IPS-NIHi11 (cell line): ENCODE measurements around the gene EEF2KMT.
"Not testable (repeated sequence)": the region's sequence is repeated elsewhere in the genome, so short reads cannot be mapped to it uniquely, and the experiment has no call there.

Experiments used
- DNase-seq: peaks from one replicate; pipeline ENCODE4 v3.0.0; 2012; ENCODE audit warnings: mixed read lengths, low spot score

Gene EEF2KMT

GRCh38 chr16:5097470-5098220 is at the start of gene EEF2KMT:
EEF2KMT (minus strand) TSS chr16:5097795; CDS start chr16:5097739, 56 bp downstream.
- DNase-seq, result peak; percentile 91

- not testable (repeated sequence) for DNase-seq
Measured at GRCh38 chr16:5144621-5144956, 47.0 kb upstream of the EEF2KMT start.

GRCh38 chr16:5143761-5144620 is 46.4 kb upstream of the EEF2KMT start:
- no peak for DNase-seq

GRCh38 chr16:5140151-5140550 is 42.6 kb upstream of the EEF2KMT start:
- not testable (repeated sequence) for DNase-seq

GRCh38 chr16:5134739-5135452 is 37.3 kb upstream of the EEF2KMT start:
- peak; percentile 31 for DNase-seq

- DNase-seq, result not testable (repeated sequence)
Measured at GRCh38 chr16:5132915-5133600, 35.5 kb upstream of the EEF2KMT start.

GRCh38 chr16:5131467-5132004 is 33.9 kb upstream of the EEF2KMT start:
- not testable (repeated sequence) for DNase-seq

- not testable (repeated sequence) for DNase-seq
Measured at GRCh38 chr16:5117300-5118087, 19.9 kb upstream of the EEF2KMT start.

GRCh38 chr16:5116780-5117295 is 19.2 kb upstream of the EEF2KMT start:
- not testable (repeated sequence) for DNase-seq

- not testable (repeated sequence) for DNase-seq
Measured at GRCh38 chr16:5110933-5111332, 13.3 kb upstream of the EEF2KMT start.

- DNase-seq, result no peak
Measured at GRCh38 chr16:5108505-5109158, 11.0 kb upstream of the EEF2KMT start.

- not testable (repeated sequence) for DNase-seq
Measured at GRCh38 chr16:5105039-5105438, 7.4 kb upstream of the EEF2KMT start.

- DNase-seq, result not testable (repeated sequence)
Measured at GRCh38 chr16:5103296-5104032, 5.9 kb upstream of the EEF2KMT start.

GRCh38 chr16:5099174-5099573 is 1.6 kb upstream of the EEF2KMT start:
- not testable (repeated sequence) for DNase-seq

GRCh38 chr16:5098221-5099159 is 895 bp upstream of the EEF2KMT start:
- DNase-seq, result peak; percentile 74

- peak; percentile 12 for DNase-seq
Measured at GRCh38 chr16:5097061-5097469, 530 bp downstream of the EEF2KMT start.

- DNase-seq, result not testable (repeated sequence)
Measured at GRCh38 chr16:5096437-5097060, 1.0 kb downstream of the EEF2KMT start.
